Activated CD4-positive, alpha-beta T cell treated with anti-CD3 and anti-CD28 coated beads, Interleukin-2, amount 50 U/mL, for 24 hours (primary cell): ENCODE results near the gene OR52N1.

ENCODE experiments used
- DNase-seq, 2 donors: peaks; one replicate each; pipeline ENCODE4 v3.0.0-alpha.2; 2020; ENCODE audit warnings: low read depth in 1 of 2, low spot score in 1 of 2

The OR52N1 gene

GRCh38 chr11:5791165-5791564 lies at the start of gene OR52N1:
Gene OR52N1 (minus strand): TSS chr11:5791265. CDS start chr11:5788816, 2,449 bp downstream.
- no peak for DNase-seq

GRCh38 chr11:5837695-5838094 lies 46.6 kb upstream of the OR52N1 start:
- DNase-seq, result no peak

GRCh38 chr11:5833446-5833845 lies 42.4 kb upstream of the OR52N1 start:
- DNase-seq, result no peak

- DNase-seq, result no peak
These were observed 40.2 kb upstream of the OR52N1 start for GRCh38 chr11:5831196-5831829.

- DNase-seq, result no peak
These were observed 27.3 kb upstream of the OR52N1 start for GRCh38 chr11:5818245-5818886.

- DNase-seq, result no peak
These were observed 24.5 kb upstream of the OR52N1 start for GRCh38 chr11:5815534-5815933.

- DNase-seq, result no peak
These were observed 19.1 kb upstream of the OR52N1 start for GRCh38 chr11:5809905-5810795.

- DNase-seq, result no peak
These were observed 18.1 kb upstream of the OR52N1 start for GRCh38 chr11:5809122-5809519.

- DNase-seq, result peak; percentile 54 to 56
These were observed 17.5 kb upstream of the OR52N1 start, which contains the start of gene OR52N2 for GRCh38 chr11:5808500-5809121. Gene OR52N2 (plus strand): TSS chr11:5808924. CDS start chr11:5820336, 11,412 bp downstream.

GRCh38 chr11:5807580-5807979 lies 16.5 kb upstream of the OR52N1 start:
- no peak for DNase-seq

GRCh38 chr11:5803982-5804381 lies 12.9 kb upstream of the OR52N1 start:
- no peak for DNase-seq

- DNase-seq, result no peak
These were observed 5.5 kb upstream of the OR52N1 start for GRCh38 chr11:5796541-5796940.

- DNase-seq, result no peak
These were observed 7.8 kb downstream of the OR52N1 start, which contains the start of gene OR52N5 for GRCh38 chr11:5783255-5783654. Gene OR52N5 (minus strand): TSS chr11:5783355. CDS start chr11:5778634, 4,721 bp downstream.

- no peak for DNase-seq
These were observed 24.0 kb downstream of the OR52N1 start for GRCh38 chr11:5767056-5767455.

- no peak for DNase-seq
These were observed 37.1 kb downstream of the OR52N1 start, which contains the start of gene OR52N4 for GRCh38 chr11:5753943-5754342. Gene OR52N4 (plus strand): TSS chr11:5754243. CDS start chr11:5754741, 498 bp downstream.

- DNase-seq, result no peak
These were observed 41.2 kb downstream of the OR52N1 start for GRCh38 chr11:5749836-5750235.

- DNase-seq, result no peak
These were observed 44.5 kb downstream of the OR52N1 start for GRCh38 chr11:5746614-5747013.

GRCh38 chr11:5738431-5738830 lies 52.6 kb downstream of the OR52N1 start:
- no peak for DNase-seq

GRCh38 chr11:5737670-5738392 lies 53.2 kb downstream of the OR52N1 start:
- DNase-seq, result no peak

GRCh38 chr11:5737091-5737490 lies 54.0 kb downstream of the OR52N1 start:
- no peak for DNase-seq
